Measurements from ENCODE around the gene ATP6V0D1.

Gene ATP6V0D1

GRCh38 chr16:67518676-67519075 lies 37.7 kb upstream of the ATP6V0D1 start:
- Histone ChIP-seq H4K20me1 (ENCODE audit: insufficient read depth, low read length) (no peaks in the 10 kb centered on the region), H3K4me2 (ENCODE audit: low read length) (no peak overlapping the region), H2AFZ (ENCODE audit: low read length) (no peak overlapping the region), H3K9me2 (ENCODE audit: low read depth, low read length) (no peaks in the 10 kb centered on the region), H3K36me3 (ENCODE audit: insufficient read depth, low read length) (no peaks in the 10 kb centered on the region), H3K4me3 (ENCODE audit: low read depth, low read length, poor library complexity, severe bottlenecking) (no peak overlapping the region), H3K9ac (ENCODE audit: low read length) (no peak overlapping the region), H3K27me3 (ENCODE audit: insufficient read depth, low read length) (no peaks in the 10 kb centered on the region; the same call in 1 of the 2 replicates), H3K9me3 (ENCODE audit: low read length) (no peaks in the 10 kb centered on the region), H3K4me1 (ENCODE audit: insufficient read depth, low read length, severe bottlenecking) (peaks cover 28% of the 10 kb centered on the region), H3K27ac (ENCODE audit: low read depth, low read length, poor library complexity, severe bottlenecking) (no peak overlapping the region), H3K79me2 (ENCODE audit: insufficient read depth, low read length) (no peaks in the 10 kb centered on the region), H3F3A (ENCODE audit: insufficient read depth, low read length) (no peaks in the 10 kb centered on the region)
- TF ChIP-seq CTCF (IDR thresholded peaks at IDR 0.05; ENCODE audit: low read length), result no peak
- no peak for TF ChIP-seq EZH2 (IDR thresholded peaks at IDR 0.05; ENCODE audit: borderline replicate concordance, low read length)

GRCh38 chr16:67517661-67518423 lies 36.9 kb upstream of the ATP6V0D1 start:
- Histone ChIP-seq H3K4me3 (ENCODE audit: low read depth, low read length, poor library complexity, severe bottlenecking) (no peak overlapping the region), H3K4me1 (ENCODE audit: insufficient read depth, low read length, severe bottlenecking) (peaks cover 28% of the 10 kb centered on the region)

DNA sequence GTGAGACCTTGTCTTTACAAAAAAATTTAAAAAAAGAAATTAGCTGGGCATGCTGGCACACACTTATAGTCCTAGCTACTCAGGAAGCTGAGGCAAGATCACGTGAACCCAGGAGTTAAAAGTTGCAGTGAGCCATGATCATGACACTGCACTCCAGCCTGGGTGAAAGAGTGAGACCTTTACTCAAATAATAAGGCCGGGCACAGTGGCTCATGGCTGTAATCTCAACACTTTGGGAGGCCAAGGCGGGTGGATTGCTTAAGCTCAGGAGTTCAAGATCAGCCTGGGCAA lies 36.1 kb upstream of the ATP6V0D1 start:
- H4K20me1 ChIP-seq (ENCODE audit: insufficient read depth, low read length), result no peaks in the 10 kb centered on the region
- H3K27ac ChIP-seq (ENCODE audit: low read depth, low read length, poor library complexity, severe bottlenecking), result no peak overlapping the region
- TF ChIP-seq EZH2 (IDR thresholded peaks at IDR 0.05; ENCODE audit: borderline replicate concordance, low read length), result no peak
- TF ChIP-seq CTCF (IDR thresholded peaks at IDR 0.05; ENCODE audit: low read length), result no peak
- no peaks in the 10 kb centered on the region for H3K36me3 ChIP-seq (ENCODE audit: insufficient read depth, low read length)
- no peak overlapping the region for H2AFZ ChIP-seq (ENCODE audit: low read length)
- H3K4me3 ChIP-seq (ENCODE audit: low read depth, low read length, poor library complexity, severe bottlenecking), result no peak overlapping the region
- no peak overlapping the region for H3K4me2 ChIP-seq (ENCODE audit: low read length)
- no peaks in the 10 kb centered on the region for H3F3A ChIP-seq (ENCODE audit: insufficient read depth, low read length)
- H3K4me1 ChIP-seq (ENCODE audit: insufficient read depth, low read length, severe bottlenecking), result peaks cover 28% of the 10 kb centered on the region
- no peaks in the 10 kb centered on the region for H3K79me2 ChIP-seq (ENCODE audit: insufficient read depth, low read length)
- H3K9me3 ChIP-seq (ENCODE audit: low read length), result no peaks in the 10 kb centered on the region
- no peak overlapping the region for H3K9ac ChIP-seq (ENCODE audit: low read length)
- no peaks in the 10 kb centered on the region for H3K9me2 ChIP-seq (ENCODE audit: low read depth, low read length)
- H3K27me3 ChIP-seq (ENCODE audit: insufficient read depth, low read length), result no peaks in the 10 kb centered on the region; the same call in 1 of the 2 replicates

More at GRCh38 chr16:67517661-67518423, 36.9 kb upstream of the ATP6V0D1 start:
- Histone ChIP-seq H3K36me3 (ENCODE audit: insufficient read depth, low read length) (no peaks in the 10 kb centered on the region), H3K9ac (ENCODE audit: low read length) (no peak overlapping the region), H3K27ac (ENCODE audit: low read depth, low read length, poor library complexity, severe bottlenecking) (no peak overlapping the region), H3K9me2 (ENCODE audit: low read depth, low read length) (no peaks in the 10 kb centered on the region), H3K27me3 (ENCODE audit: insufficient read depth, low read length) (no peaks in the 10 kb centered on the region; the same call in 1 of the 2 replicates), H3K79me2 (ENCODE audit: insufficient read depth, low read length) (no peaks in the 10 kb centered on the region), H3K4me2 (ENCODE audit: low read length) (no peak overlapping the region), H2AFZ (ENCODE audit: low read length) (no peak overlapping the region), H3K9me3 (ENCODE audit: low read length) (no peaks in the 10 kb centered on the region), H4K20me1 (ENCODE audit: insufficient read depth, low read length) (no peaks in the 10 kb centered on the region), H3F3A (ENCODE audit: insufficient read depth, low read length) (no peaks in the 10 kb centered on the region)
- TF ChIP-seq EZH2 (IDR thresholded peaks at IDR 0.05; ENCODE audit: borderline replicate concordance, low read length), result no peak
- no peak for TF ChIP-seq CTCF (IDR thresholded peaks at IDR 0.05; ENCODE audit: low read length)
